ENCODE measurements around the gene TRPV4.
A peak's percentile ranks its signal among the peaks of the same experiment; 100 is the strongest.
"Not testable (repeated sequence)": the region's sequence is repeated elsewhere in the genome, so short reads cannot be mapped to it uniquely, and the experiment has no call there.

The TRPV4 gene

GRCh38 chr12:109868182-109869051, 35.2 kb upstream of the TRPV4 start:
- peaks cover 9% of the 10 kb centered on the region for H3K36me3 Mint-ChIP-seq
- H3K27ac Mint-ChIP-seq, result no peak overlapping the region
- no peaks in the 10 kb centered on the region for H3K27me3 Mint-ChIP-seq
- H3K4me3 Mint-ChIP-seq, result no peak overlapping the region
- H3K4me1 Mint-ChIP-seq, result peaks cover 43% of the 10 kb centered on the region
- H3K9me3 Mint-ChIP-seq, result no peaks in the 10 kb centered on the region

GRCh38 chr12:109864916-109865315, 31.7 kb upstream of the TRPV4 start:
- Mint-ChIP-seq H3K9me3 (no peaks in the 10 kb centered on the region), H3K27ac (no peak overlapping the region), H3K4me3 (no peak overlapping the region), H3K4me1 (peaks cover 32% of the 10 kb centered on the region), H3K36me3 (peaks cover 2% of the 10 kb centered on the region), H3K27me3 (no peaks in the 10 kb centered on the region)

- Mint-ChIP-seq H3K27me3 (no peaks in the 10 kb centered on the region), H3K36me3 (peaks cover 2% of the 10 kb centered on the region), H3K27ac (peak overlapping the region; percentile 17), H3K4me1 (peaks cover 32% of the 10 kb centered on the region), H3K9me3 (no peaks in the 10 kb centered on the region), H3K4me3 (no peak overlapping the region)
These were observed 30.9 kb upstream of the TRPV4 start for GRCh38 chr12:109863847-109864712.

GRCh38 chr12:109862491-109862890, 29.3 kb upstream of the TRPV4 start:
- H3K36me3 Mint-ChIP-seq, H3K4me3 Mint-ChIP-seq, H3K27ac Mint-ChIP-seq, H3K9me3 Mint-ChIP-seq, H3K27me3 Mint-ChIP-seq: not testable (repeated sequence)
- peaks cover 26% of the 10 kb centered on the region for H3K4me1 Mint-ChIP-seq

- Mint-ChIP-seq H3K9me3 (no peaks in the 10 kb centered on the region), H3K27ac (no peak overlapping the region), H3K4me3 (no peak overlapping the region), H3K4me1 (peaks cover 26% of the 10 kb centered on the region), H3K27me3 (no peaks in the 10 kb centered on the region), H3K36me3 (no peaks in the 10 kb centered on the region)
These were observed 28.6 kb upstream of the TRPV4 start for GRCh38 chr12:109861689-109862314.

- no peaks in the 10 kb centered on the region for H3K36me3 Mint-ChIP-seq
- H3K27me3 Mint-ChIP-seq, result no peaks in the 10 kb centered on the region
- H3K9me3 Mint-ChIP-seq, result no peaks in the 10 kb centered on the region
- peaks cover 21% of the 10 kb centered on the region for H3K4me1 Mint-ChIP-seq
- no peak overlapping the region for H3K27ac Mint-ChIP-seq
- no peak overlapping the region for H3K4me3 Mint-ChIP-seq
These were observed 27.8 kb upstream of the TRPV4 start for GRCh38 chr12:109860977-109861376.

GRCh38 chr12:109858764-109859163, 25.6 kb upstream of the TRPV4 start:
- no peaks in the 10 kb centered on the region for H3K27me3 Mint-ChIP-seq
- no peak overlapping the region for H3K4me3 Mint-ChIP-seq
- no peaks in the 10 kb centered on the region for H3K9me3 Mint-ChIP-seq
- no peaks in the 10 kb centered on the region for H3K36me3 Mint-ChIP-seq
- peaks cover 7% of the 10 kb centered on the region for H3K4me1 Mint-ChIP-seq
- no peak overlapping the region for H3K27ac Mint-ChIP-seq

GRCh38 chr12:109857715-109858114, 24.5 kb upstream of the TRPV4 start:
- no peaks in the 10 kb centered on the region for H3K27me3 Mint-ChIP-seq
- no peak overlapping the region for H3K27ac Mint-ChIP-seq
- H3K9me3 Mint-ChIP-seq, result no peaks in the 10 kb centered on the region
- no peaks in the 10 kb centered on the region for H3K4me1 Mint-ChIP-seq
- H3K36me3 Mint-ChIP-seq, result no peaks in the 10 kb centered on the region
- H3K4me3 Mint-ChIP-seq, result no peak overlapping the region

GRCh38 chr12:109855377-109855776, 22.2 kb upstream of the TRPV4 start:
- Mint-ChIP-seq H3K4me1 (no peaks in the 10 kb centered on the region), H3K27ac (no peak overlapping the region), H3K4me3 (no peak overlapping the region), H3K27me3 (no peaks in the 10 kb centered on the region), H3K36me3 (peaks cover 2% of the 10 kb centered on the region), H3K9me3 (no peaks in the 10 kb centered on the region)

- H3K27me3 Mint-ChIP-seq, H3K9me3 Mint-ChIP-seq, H3K27ac Mint-ChIP-seq, H3K36me3 Mint-ChIP-seq, H3K4me1 Mint-ChIP-seq, H3K4me3 Mint-ChIP-seq: not testable (repeated sequence)
These were observed 17.3 kb upstream of the TRPV4 start for GRCh38 chr12:109850518-109850917.

- Mint-ChIP-seq H3K27ac (no peak overlapping the region), H3K4me3 (no peak overlapping the region), H3K4me1 (peaks cover 4% of the 10 kb centered on the region), H3K9me3 (no peaks in the 10 kb centered on the region), H3K36me3 (peaks cover 2% of the 10 kb centered on the region), H3K27me3 (no peaks in the 10 kb centered on the region)
These were observed 14.0 kb upstream of the TRPV4 start for GRCh38 chr12:109847142-109847735.

- H3K9me3 Mint-ChIP-seq, result no peaks in the 10 kb centered on the region
- H3K36me3 Mint-ChIP-seq, result no peaks in the 10 kb centered on the region
- no peaks in the 10 kb centered on the region for H3K27me3 Mint-ChIP-seq
- H3K4me3 Mint-ChIP-seq, result no peak overlapping the region
- no peak overlapping the region for H3K27ac Mint-ChIP-seq
- peaks cover 4% of the 10 kb centered on the region for H3K4me1 Mint-ChIP-seq
These were observed 12.6 kb upstream of the TRPV4 start for GRCh38 chr12:109845824-109846205.

GRCh38 chr12:109844983-109845823, 12.0 kb upstream of the TRPV4 start:
- Mint-ChIP-seq H3K9me3 (no peaks in the 10 kb centered on the region), H3K27ac (no peak overlapping the region), H3K4me1 (peaks cover 4% of the 10 kb centered on the region), H3K4me3 (no peak overlapping the region), H3K36me3 (no peaks in the 10 kb centered on the region), H3K27me3 (no peaks in the 10 kb centered on the region)

- Mint-ChIP-seq H3K27ac (no peak overlapping the region), H3K9me3 (no peaks in the 10 kb centered on the region), H3K4me1 (peaks cover 8% of the 10 kb centered on the region), H3K4me3 (no peak overlapping the region), H3K27me3 (no peaks in the 10 kb centered on the region), H3K36me3 (no peaks in the 10 kb centered on the region)
These were observed 10.9 kb upstream of the TRPV4 start for GRCh38 chr12:109844091-109844490.

GRCh38 chr12:109842021-109842420, 8.8 kb upstream of the TRPV4 start:
- H3K36me3 Mint-ChIP-seq, result no peaks in the 10 kb centered on the region
- H3K9me3 Mint-ChIP-seq, result no peaks in the 10 kb centered on the region
- no peak overlapping the region for H3K27ac Mint-ChIP-seq
- H3K27me3 Mint-ChIP-seq, result no peaks in the 10 kb centered on the region
- no peak overlapping the region for H3K4me3 Mint-ChIP-seq
- peaks cover 11% of the 10 kb centered on the region for H3K4me1 Mint-ChIP-seq

All from activated naive CD4-positive, alpha-beta T cell treated with anti-CD3 and anti-CD28 coated beads, Interleukin-2, amount 50 U/mL, for 24 hours (primary cell).